Occipital lobe (tissue), 2 donors: ENCODE measurements around the gene WWOX. TPM values are rescaled to one million over a fixed set of nuclear protein-coding genes. Genes with fewer than 3 reads are reported as not detected.
A peak's percentile ranks its signal among the peaks of the same experiment; 100 is the strongest.

ENCODE experiments used
- DNase-seq: peaks from one replicate; lab custom pipeline; 2025; lab: John Stamatoyannopoulos, UW
- total RNA-seq: library from RNA; depleted of rRNA; stranded (reverse); fragments of >200 nt; gene quantifications from one replicate; pipeline ENCODE4 v1.2.3, GENCODE V29; 2014

WWOX gene
- total RNA-seq, 1 donor from 2014 or later: 20.9 TPM

GRCh38 chr16:78976212-78976611, 876.8 kb downstream of the WWOX start:
- DNase-seq: no peak

- no peak for DNase-seq
Measured at GRCh38 chr16:78980825-78981224, 881.4 kb downstream of the WWOX start.

- no peak for DNase-seq
Measured at GRCh38 chr16:78982096-78982744, 882.8 kb downstream of the WWOX start.

GRCh38 chr16:78984324-78984723, 884.9 kb downstream of the WWOX start:
- DNase-seq: no peak

GRCh38 chr16:78984887-78985464, 885.5 kb downstream of the WWOX start:
- DNase-seq: no peak

- no peak for DNase-seq
Measured at GRCh38 chr16:78985716-78986605, 886.5 kb downstream of the WWOX start.

GRCh38 chr16:78987666-78988065, 888.2 kb downstream of the WWOX start:
- no peak for DNase-seq

- no peak for DNase-seq
Measured at GRCh38 chr16:78988361-78988969, 889.0 kb downstream of the WWOX start.

- DNase-seq: no peak
Measured at GRCh38 chr16:78990309-78990701, 890.9 kb downstream of the WWOX start.

GRCh38 chr16:78992001-78992400, 892.5 kb downstream of the WWOX start:
- no peak for DNase-seq

- no peak for DNase-seq
Measured at GRCh38 chr16:78993346-78993745, 893.9 kb downstream of the WWOX start.

- DNase-seq: no peak
Measured at GRCh38 chr16:78994135-78994745, 894.8 kb downstream of the WWOX start.

- DNase-seq: no peak
Measured at GRCh38 chr16:78995441-78995840, 896.0 kb downstream of the WWOX start.

- peak; percentile 31 for DNase-seq
Measured at GRCh38 chr16:78996790-78997189, 897.3 kb downstream of the WWOX start.

- DNase-seq: no peak
Measured at GRCh38 chr16:78998879-78999278, 899.4 kb downstream of the WWOX start.

- no peak for DNase-seq
Measured at GRCh38 chr16:79001156-79001967, 901.9 kb downstream of the WWOX start.

GRCh38 chr16:79003026-79003609, 903.7 kb downstream of the WWOX start:
- DNase-seq: no peak

GRCh38 chr16:79004309-79004708, 904.9 kb downstream of the WWOX start:
- no peak for DNase-seq

GRCh38 chr16:79005096-79005495, 905.6 kb downstream of the WWOX start:
- DNase-seq: no peak

- DNase-seq: no peak
Measured at GRCh38 chr16:79006206-79006605, 906.8 kb downstream of the WWOX start.
